Subcutaneous abdominal adipose tissue (tissue), 5 donors: ENCODE measurements around the gene FKBP5.
"Not testable (repeated sequence)": the region's sequence is repeated elsewhere in the genome, so short reads cannot be mapped to it uniquely, and the experiment has no call there.

Source experiments
- H3K27ac ChIP-seq: one replicate; pipeline ENCODE4 v1.7.0; 2013; ENCODE audit warnings: low read depth, mild to moderate bottlenecking, inconsistent platforms, low read length, moderate library complexity
- H3K27me3 ChIP-seq, 5 donors: one replicate each; pipeline ENCODE4 v1.7.0; 2013; ENCODE audit warnings: low read length in 5 of 5, inconsistent platforms in 1 of 5; ENCODE audit not compliant: control insufficient read depth in 5 of 5, insufficient read depth in 4 of 5
- H3K36me3 ChIP-seq, 5 donors: one replicate each; pipeline ENCODE4 v1.7.0; 2013; ENCODE audit warnings: low read length in 5 of 5; ENCODE audit not compliant: control insufficient read depth in 5 of 5, insufficient read depth in 5 of 5
- H3K4me1 ChIP-seq, 5 donors: one replicate each; pipeline ENCODE4 v1.7.0; 2013; ENCODE audit warnings: low read length in 5 of 5, mild to moderate bottlenecking in 3 of 5, moderate library complexity in 1 of 5; ENCODE audit not compliant: control insufficient read depth in 5 of 5, insufficient read depth in 5 of 5
- H3K4me3 ChIP-seq, 5 donors: one replicate each; pipeline ENCODE4 v1.7.0; 2013; ENCODE audit warnings: low read length in 5 of 5, low read depth in 1 of 5
- H3K9ac ChIP-seq, 5 donors: one replicate each; pipeline ENCODE4 v1.7.0; 2013; ENCODE audit warnings: low read length in 5 of 5, mild to moderate bottlenecking in 4 of 5, moderate library complexity in 3 of 5
- H3K9me3 ChIP-seq, 5 donors: one replicate each; pipeline ENCODE4 v1.7.0; 2013; ENCODE audit warnings: low read length in 5 of 5; ENCODE audit not compliant: control insufficient read depth in 5 of 5
- donor health status: healthy.
- donor health status: healthy.
- donor health status: healthy.
- donor health status: healthy.
- donor health status: healthy.

FKBP5 gene

DNA sequence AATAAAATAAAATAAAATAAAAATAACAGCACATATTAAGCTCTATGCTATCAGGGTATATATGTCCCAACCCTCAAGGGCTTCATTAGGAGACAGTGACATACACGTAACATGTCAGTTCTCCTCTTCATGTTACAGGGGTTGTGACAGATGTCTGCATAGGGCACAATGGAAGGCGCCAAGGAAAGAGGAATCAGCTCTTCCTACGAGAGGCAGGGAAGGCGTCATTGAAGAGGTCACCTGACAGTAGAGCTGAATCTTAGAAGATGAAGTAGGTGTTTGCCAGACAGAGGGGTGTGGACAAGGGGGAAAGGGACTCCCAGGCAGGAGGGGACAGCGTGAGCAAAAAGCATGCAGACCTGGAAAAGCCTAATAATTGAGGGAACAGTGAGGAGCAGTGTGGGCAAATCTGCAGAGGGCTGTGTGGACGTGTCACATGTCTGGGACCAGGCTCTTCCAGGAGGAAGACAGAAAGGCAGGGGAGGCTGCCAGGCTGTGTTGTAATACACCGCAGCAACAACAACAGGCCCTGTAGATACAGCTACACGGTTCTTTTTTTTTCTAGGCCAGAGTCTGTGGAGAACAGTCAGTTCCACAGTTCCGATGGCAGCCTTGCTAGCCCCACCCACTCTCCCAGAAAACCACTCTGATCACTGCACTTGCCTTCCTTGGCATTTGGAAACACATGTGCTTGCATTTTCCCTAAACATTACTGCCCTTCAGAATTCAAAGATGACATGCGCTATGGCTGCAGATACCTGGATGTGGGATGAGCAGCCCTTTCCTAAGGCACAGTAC, 2.5 kb upstream of the FKBP5 start:
- Histone ChIP-seq H3K9me3 (no peaks in the 10 kb centered on the region), H3K4me3 (peak overlapping the region in 2 of 5 donors; percentile 29 to 54), H3K36me3 (no peaks in the 10 kb centered on the region), H3K27me3 (no peaks in the 10 kb centered on the region), H3K9ac (peak overlapping the region in 1 of 5 donors; percentile 35), H3K4me1 (peaks cover 2 to 29% (median 19%) of the 10 kb centered on the region in 5 donors), H3K27ac (peak overlapping the region; percentile 6)

DNA sequence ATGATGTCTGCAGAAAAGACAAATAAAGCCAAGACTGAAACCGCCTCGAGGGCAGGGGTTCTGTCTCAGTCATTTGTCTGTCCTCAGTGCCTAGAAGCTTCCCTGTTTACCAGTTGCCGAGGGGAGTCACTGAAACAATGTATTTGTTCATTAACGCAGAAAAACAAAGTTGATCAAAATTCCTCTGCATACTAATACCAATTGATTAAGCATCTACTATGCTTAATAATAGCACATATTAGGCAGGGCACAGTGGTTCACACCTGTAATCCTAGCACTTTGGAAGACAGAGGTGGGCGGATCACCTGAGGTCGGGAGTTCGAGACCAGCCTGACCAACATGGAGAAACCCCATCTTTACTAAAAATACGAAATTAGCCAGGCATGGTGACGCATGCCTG, 1.8 kb upstream of the FKBP5 start:
- Histone ChIP-seq H3K4me3 (no peak overlapping the region), H3K36me3 (no peaks in the 10 kb centered on the region), H3K27me3 (no peaks in the 10 kb centered on the region), H3K4me1 (peaks cover 2 to 29% (median 21%) of the 10 kb centered on the region in 5 donors), H3K9me3 (no peaks in the 10 kb centered on the region), H3K9ac (no peak overlapping the region), H3K27ac (no peak overlapping the region)

DNA sequence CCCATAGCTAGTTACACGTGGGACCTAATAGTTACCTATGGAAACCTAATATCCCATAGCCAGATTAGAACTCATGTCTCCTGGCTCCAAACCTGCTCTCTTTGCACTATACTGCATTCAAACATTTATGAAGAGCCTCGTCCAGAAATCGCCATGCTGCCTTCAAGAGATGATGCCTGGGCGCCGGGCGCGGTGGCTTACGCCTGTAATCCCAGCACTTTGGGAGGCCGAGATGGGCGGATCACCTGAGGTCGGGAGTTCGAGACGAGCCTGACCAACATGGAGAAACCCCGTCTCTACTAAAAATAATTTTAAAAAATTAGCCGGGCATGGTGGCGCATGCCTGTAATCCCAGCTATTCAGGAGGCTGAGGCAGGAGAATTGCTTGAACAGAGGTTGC, 1.3 kb upstream of the FKBP5 start:
- H3K27me3 ChIP-seq, H3K9ac ChIP-seq, H3K9me3 ChIP-seq, H3K36me3 ChIP-seq, H3K4me3 ChIP-seq, H3K27ac ChIP-seq: not testable (repeated sequence)
- H3K4me1 ChIP-seq: peaks cover 2 to 29% (median 21%) of the 10 kb centered on the region in 5 donors

DNA sequence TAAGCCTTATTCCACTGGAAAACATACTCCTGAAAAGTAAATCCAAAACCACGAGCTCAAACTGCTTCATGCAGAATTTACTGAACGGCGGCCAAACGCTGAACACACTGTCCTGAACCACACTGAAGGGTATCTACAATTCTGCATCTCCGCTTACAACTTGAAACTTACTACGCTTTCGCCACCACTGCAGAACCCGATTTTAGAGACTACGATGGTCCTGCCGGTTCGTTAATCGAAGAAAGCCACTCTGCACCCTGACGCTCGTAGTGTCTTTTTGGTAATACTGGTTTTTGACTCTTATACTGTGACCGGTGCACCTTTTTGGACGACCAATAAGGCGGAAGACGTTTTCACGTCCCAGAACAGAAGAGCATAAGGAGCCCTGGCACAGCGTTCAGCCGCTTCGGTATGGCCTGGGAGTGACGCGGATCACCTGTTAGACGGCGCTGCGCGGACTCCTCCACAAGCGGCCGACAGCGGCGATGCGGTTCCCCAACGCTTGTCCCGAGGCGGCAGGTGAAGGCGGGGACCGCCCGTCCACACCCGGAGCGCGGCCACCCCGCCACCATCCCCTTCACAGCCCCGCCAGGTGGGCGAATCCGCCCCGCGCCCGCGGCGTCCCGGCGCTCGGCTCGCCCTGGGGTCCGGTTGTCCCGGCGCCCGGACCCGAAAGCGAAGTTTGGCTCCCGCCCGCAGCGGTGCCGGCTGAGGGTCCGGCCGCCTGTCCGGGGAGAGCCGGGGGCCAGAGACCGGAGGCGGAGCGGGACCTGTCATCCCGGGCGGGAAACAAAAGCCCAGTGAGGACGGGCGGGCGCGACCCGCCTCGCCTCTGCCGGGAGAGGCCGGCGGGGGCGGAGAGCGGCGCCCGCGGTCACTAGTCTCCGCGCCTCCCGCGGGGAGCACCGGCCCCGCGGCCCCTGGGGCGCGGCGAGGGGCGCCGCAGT, 784 bp downstream of the FKBP5 start:
- H3K4me1 ChIP-seq: peaks cover 2 to 35% (median 21%) of the 10 kb centered on the region in 5 donors
- peak overlapping the region; percentile 56 for H3K27ac ChIP-seq
- peak overlapping the region; percentile 68 to 98 (median 96) for H3K4me3 ChIP-seq
- no peaks in the 10 kb centered on the region for H3K27me3 ChIP-seq
- no peaks in the 10 kb centered on the region for H3K9me3 ChIP-seq
- H3K9ac ChIP-seq: peak overlapping the region; percentile 39 to 92 (median 86)
- H3K36me3 ChIP-seq: peaks cover 0 to 4% (median 0%) of the 10 kb centered on the region in 5 donors

DNA sequence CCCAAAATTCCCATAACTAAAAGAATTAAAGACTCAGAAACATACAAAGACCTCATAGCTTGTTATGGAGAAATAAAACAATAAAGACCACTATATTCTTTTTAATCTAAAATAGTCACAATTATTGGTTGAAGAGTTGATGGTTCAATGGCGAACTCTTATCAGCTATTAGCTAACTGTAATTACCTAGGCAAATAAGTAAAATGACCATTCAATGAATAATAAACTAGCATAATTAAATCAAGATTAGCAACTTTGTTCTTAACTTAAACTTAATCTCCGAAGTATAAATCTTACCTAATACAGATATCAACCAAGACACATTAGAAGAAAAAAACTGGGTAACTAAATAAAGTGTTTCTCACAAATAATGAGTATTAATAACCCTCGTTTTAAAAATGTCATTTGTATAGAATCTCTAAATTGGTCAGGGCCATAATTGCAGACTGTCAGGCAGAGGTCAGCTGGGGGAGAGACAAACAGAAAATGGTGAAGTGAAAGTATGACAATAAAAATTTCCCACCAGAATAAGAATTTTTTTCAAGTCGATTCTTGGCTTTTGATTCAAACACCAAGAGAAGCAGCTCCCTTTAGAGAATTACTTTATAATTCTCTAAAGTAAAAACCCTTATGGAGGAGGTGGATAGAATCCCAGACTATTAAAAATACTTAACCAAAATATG, 1.7 kb downstream of the FKBP5 start:
- Histone ChIP-seq H3K4me1 (peaks cover 2 to 34% (median 20%) of the 10 kb centered on the region in 5 donors), H3K4me3 (peak overlapping the region; percentile 68 to 98 (median 96)), H3K27me3 (no peaks in the 10 kb centered on the region), H3K9ac (peak overlapping the region; percentile 39 to 92 (median 86)), H3K9me3 (no peaks in the 10 kb centered on the region), H3K36me3 (peaks cover 0 to 4% (median 0%) of the 10 kb centered on the region in 5 donors), H3K27ac (peak overlapping the region; percentile 56)

DNA sequence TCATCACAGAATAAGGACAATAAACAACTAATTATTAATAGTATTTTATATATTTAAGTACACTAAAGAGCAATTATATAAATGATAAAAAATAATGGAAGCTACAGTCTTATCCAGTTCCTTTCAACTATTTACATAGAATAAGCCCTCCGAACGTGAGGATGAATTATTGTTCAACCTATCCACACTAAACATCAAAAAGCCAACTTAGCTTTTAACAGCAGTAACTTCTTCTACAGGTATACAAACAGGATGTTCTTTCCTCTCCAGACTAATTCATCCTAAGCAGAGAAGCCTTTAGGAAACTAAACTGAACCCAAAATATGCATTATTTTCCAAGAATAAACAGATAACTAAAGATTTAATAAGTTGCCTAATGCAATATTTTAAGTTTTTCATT, 2.3 kb downstream of the FKBP5 start:
- H3K4me3 ChIP-seq: peak overlapping the region; percentile 68 to 98 (median 96)
- no peaks in the 10 kb centered on the region for H3K27me3 ChIP-seq
- no peaks in the 10 kb centered on the region for H3K9me3 ChIP-seq
- peak overlapping the region; percentile 56 for H3K27ac ChIP-seq
- H3K36me3 ChIP-seq: peaks cover 0 to 4% (median 0%) of the 10 kb centered on the region in 5 donors
- H3K9ac ChIP-seq: peak overlapping the region in 2 of 5 donors; percentile 78 to 86
- H3K4me1 ChIP-seq: peaks cover 0 to 31% (median 14%) of the 10 kb centered on the region in 5 donors

DNA sequence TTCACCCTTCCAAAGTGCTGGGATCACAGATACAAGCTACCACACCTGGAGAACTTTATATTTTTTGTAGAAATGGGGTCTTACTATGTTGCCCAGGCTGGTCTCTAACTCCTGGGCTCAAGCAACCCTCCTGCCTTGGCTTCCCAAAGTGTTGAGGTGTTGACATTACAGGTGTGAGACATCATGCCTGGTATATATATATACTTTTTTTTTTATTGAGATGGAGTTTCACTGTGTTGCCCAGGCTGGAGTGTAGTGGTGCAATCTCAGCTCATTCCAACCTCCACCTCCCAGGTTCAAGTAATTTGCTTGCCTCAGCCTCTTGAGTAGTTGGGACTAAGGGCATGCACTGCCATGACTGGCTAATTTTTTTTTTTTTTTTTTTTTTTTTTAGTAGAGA, 5.4 kb downstream of the FKBP5 start:
- Histone ChIP-seq H3K36me3 (peaks cover 0 to 7% (median 0%) of the 10 kb centered on the region in 5 donors), H3K4me3 (no peak overlapping the region), H3K9ac (no peak overlapping the region), H3K4me1 (peaks cover 0 to 27% (median 7%) of the 10 kb centered on the region in 5 donors), H3K27me3 (no peaks in the 10 kb centered on the region), H3K27ac (no peak overlapping the region), H3K9me3 (no peaks in the 10 kb centered on the region)

DNA sequence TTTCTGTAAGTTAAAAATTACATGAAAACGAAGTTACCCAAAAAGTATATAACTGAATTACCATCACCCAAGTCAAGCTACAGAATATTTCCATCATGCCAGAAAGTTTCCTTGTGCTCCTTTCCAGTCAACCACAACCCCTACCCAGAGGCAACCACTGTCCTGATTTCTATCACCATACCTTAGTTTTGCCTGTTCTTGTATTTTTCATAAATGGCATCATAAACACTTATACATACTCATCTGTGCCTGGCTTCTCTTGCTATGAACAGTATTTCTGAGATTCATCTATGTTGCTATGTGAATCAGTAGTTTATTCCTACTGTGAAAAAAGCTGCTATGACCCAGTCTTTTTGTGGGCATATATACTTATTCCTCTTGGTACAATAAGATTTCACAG, 7.4 kb downstream of the FKBP5 start:
- no peaks in the 10 kb centered on the region for H3K9me3 ChIP-seq
- peaks cover 0 to 33% (median 5%) of the 10 kb centered on the region in 5 donors for H3K4me1 ChIP-seq
- H3K4me3 ChIP-seq: no peak overlapping the region
- H3K36me3 ChIP-seq: peaks cover 0 to 7% (median 0%) of the 10 kb centered on the region in 5 donors
- H3K27ac ChIP-seq: no peak overlapping the region
- no peaks in the 10 kb centered on the region for H3K27me3 ChIP-seq
- H3K9ac ChIP-seq: no peak overlapping the region

DNA sequence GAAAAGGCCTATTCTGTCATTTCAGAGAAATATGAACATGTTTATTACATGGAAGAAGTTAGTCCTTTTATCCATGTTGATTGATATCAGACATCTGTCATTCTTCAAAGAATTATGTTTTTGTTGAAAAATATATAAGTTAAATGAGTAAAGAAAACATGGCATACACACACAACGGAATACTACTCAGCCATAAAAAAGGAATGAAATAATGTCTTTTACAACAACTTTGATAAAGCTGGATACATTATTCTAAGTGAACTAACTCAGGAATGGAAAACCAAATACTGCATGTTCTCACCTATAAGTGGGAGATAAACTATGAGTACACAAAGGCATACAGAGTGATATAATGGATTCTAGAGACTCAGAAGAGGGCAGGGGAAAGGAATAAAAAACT, 9.3 kb downstream of the FKBP5 start:
- no peak overlapping the region for H3K9ac ChIP-seq
- no peaks in the 10 kb centered on the region for H3K27me3 ChIP-seq
- no peaks in the 10 kb centered on the region for H3K9me3 ChIP-seq
- no peak overlapping the region for H3K27ac ChIP-seq
- no peak overlapping the region for H3K4me3 ChIP-seq
- H3K4me1 ChIP-seq: peaks cover 0 to 29% (median 3%) of the 10 kb centered on the region in 5 donors
- H3K36me3 ChIP-seq: peaks cover 0 to 7% (median 0%) of the 10 kb centered on the region in 5 donors
